GM18519 (cell line): Measurements from ENCODE around the gene CACNA1I.

Experiments used
- ATAC-seq: cut with Tn5 transposase; IDR thresholded peaks from one replicate; pipeline ENCODE4 v1.9.1; 2021; ENCODE audit warnings: mild to moderate bottlenecking, moderate library complexity; ENCODE audit not compliant: unreplicated experiment, low FRiP score

CACNA1I gene

GRCh38 chr22:39621826-39622225 lies 51.3 kb downstream of the CACNA1I start:
- no peak for ATAC-seq

GRCh38 chr22:39622881-39623367 lies 52.4 kb downstream of the CACNA1I start:
- ATAC-seq: no peak

GRCh38 chr22:39623603-39624500 lies 53.3 kb downstream of the CACNA1I start:
- no peak for ATAC-seq

- ATAC-seq: no peak
These were observed 53.9 kb downstream of the CACNA1I start for GRCh38 chr22:39624501-39624821.

GRCh38 chr22:39625569-39626537 lies 55.3 kb downstream of the CACNA1I start:
- ATAC-seq: no peak

- no peak for ATAC-seq
These were observed 56.7 kb downstream of the CACNA1I start for GRCh38 chr22:39627208-39627607.

GRCh38 chr22:39627865-39628562 lies 57.5 kb downstream of the CACNA1I start:
- ATAC-seq: no peak

GRCh38 chr22:39628563-39629080 lies 58.1 kb downstream of the CACNA1I start:
- ATAC-seq: no peak

- ATAC-seq: no peak
These were observed 59.3 kb downstream of the CACNA1I start for GRCh38 chr22:39629851-39630250.

GRCh38 chr22:39630721-39631120 lies 60.2 kb downstream of the CACNA1I start:
- ATAC-seq: no peak

- ATAC-seq: no peak
These were observed 61.1 kb downstream of the CACNA1I start for GRCh38 chr22:39631381-39632286.

GRCh38 chr22:39634530-39635405 lies 64.2 kb downstream of the CACNA1I start:
- no peak for ATAC-seq

GRCh38 chr22:39635719-39636118 lies 65.2 kb downstream of the CACNA1I start:
- ATAC-seq: no peak

- ATAC-seq: no peak
These were observed 68.4 kb downstream of the CACNA1I start for GRCh38 chr22:39638958-39639357.

- ATAC-seq: no peak
These were observed 71.2 kb downstream of the CACNA1I start for GRCh38 chr22:39641660-39642310.

GRCh38 chr22:39643311-39644083 lies 72.9 kb downstream of the CACNA1I start:
- ATAC-seq: no peak

GRCh38 chr22:39645532-39645931 lies 75.0 kb downstream of the CACNA1I start:
- no peak for ATAC-seq
